ENCODE results near the gene SIRT6.
"Not testable (repeated sequence)": the region's sequence is repeated elsewhere in the genome, so short reads cannot be mapped to it uniquely, and the experiment has no call there.

The SIRT6 gene

DNA sequence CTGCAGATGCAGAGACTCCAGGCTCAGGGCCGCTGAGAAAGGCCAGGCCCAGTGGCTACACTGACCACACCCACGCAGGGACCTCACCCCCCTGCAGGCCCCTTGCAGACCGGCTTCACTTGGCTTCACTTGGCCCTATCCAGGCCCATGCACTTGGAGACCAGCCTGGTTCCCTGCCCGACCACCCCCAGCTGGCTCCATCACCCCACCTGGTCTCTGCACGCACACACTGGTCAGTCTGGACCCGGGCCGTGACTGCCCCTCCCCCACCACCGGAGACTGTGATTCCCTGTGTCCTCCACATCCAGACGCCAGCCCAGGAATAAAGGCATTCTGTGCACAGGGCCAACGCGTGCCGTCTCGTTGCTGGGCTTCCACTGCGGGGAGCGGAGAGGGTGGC is 42.1 kb upstream of the SIRT6 start:
- TF ChIP-seq CTCF (conservative IDR thresholded peaks at IDR 0.05; ENCODE audit: low read depth, low read length) = no peak
- H3K4me3 ChIP-seq (ENCODE audit: low read length) = no peak overlapping the region
- DNase-seq (ENCODE audit: low read depth) = no peak

DNA sequence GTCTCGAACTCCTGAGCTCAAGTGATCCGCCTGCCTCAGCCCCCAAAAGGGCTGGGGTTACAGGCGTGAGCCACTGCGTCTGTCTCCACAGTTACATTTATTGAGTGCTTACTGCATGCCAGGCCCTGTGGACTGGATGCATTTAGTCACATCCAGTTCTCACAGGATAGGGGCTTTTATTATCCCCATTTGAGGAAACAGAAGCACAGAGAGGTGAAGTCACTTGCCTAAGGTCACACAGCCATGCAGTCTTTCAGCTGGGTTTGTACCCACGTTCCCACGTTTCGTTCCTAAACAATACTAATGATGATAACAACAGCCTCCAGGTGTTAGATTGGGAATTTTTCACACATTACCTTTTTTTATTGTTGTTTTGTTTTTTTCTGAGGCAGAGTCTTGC is 37.8 kb upstream of the SIRT6 start:
- H3K4me3 ChIP-seq (ENCODE audit: low read length) = no peak overlapping the region

GRCh38 chr19:4218523-4218922 is 36.2 kb upstream of the SIRT6 start:
- not testable (repeated sequence) for DNase-seq (ENCODE audit: low read depth); H3K4me3 ChIP-seq (ENCODE audit: low read length)

More for the DNA sequence above, 37.8 kb upstream of the SIRT6 start:
- no peak for DNase-seq (ENCODE audit: low read depth)
- no peak for TF ChIP-seq CTCF (conservative IDR thresholded peaks at IDR 0.05; ENCODE audit: low read depth, low read length)

- no peak overlapping the region for H3K4me3 ChIP-seq (ENCODE audit: low read length)
- no peak for TF ChIP-seq CTCF (conservative IDR thresholded peaks at IDR 0.05; ENCODE audit: low read depth, low read length)
- DNase-seq (ENCODE audit: low read depth) = no peak
These were observed 35.3 kb upstream of the SIRT6 start for GRCh38 chr19:4217429-4218264.

- TF ChIP-seq CTCF (conservative IDR thresholded peaks at IDR 0.05; ENCODE audit: low read depth, low read length) = no peak
- no peak overlapping the region for H3K4me3 ChIP-seq (ENCODE audit: low read length)
- no peak for DNase-seq (ENCODE audit: low read depth)
These were observed 34.5 kb upstream of the SIRT6 start for GRCh38 chr19:4216846-4217245.

DNA sequence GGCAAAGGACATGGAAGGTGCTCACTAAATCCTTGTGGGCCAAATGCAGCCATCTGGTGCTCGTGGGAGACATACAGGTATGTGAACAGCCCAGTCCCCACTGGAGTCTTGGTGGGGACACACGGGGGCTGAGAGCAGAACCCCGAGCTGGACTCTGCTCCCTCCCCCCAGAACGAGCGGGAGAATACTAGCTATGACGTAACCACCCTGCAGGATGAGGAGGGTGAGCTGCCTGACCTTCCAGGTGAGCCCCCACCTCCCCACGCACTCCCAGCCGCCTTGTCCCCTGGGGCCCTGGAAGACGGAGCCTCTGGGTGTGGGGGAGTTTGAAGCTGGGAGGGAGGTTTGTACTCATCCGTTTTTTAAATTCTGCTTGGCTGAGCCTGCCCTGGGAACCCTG is 33.4 kb upstream of the SIRT6 start:
- TF ChIP-seq CTCF (conservative IDR thresholded peaks at IDR 0.05; ENCODE audit: low read depth, low read length) = no peak
- H3K4me3 ChIP-seq (ENCODE audit: low read length) = no peak overlapping the region
- DNase-seq (ENCODE audit: low read depth) = no peak

- TF ChIP-seq CTCF (conservative IDR thresholded peaks at IDR 0.05; ENCODE audit: low read depth, low read length) = no peak
- no peak overlapping the region for H3K4me3 ChIP-seq (ENCODE audit: low read length)
- DNase-seq (ENCODE audit: low read depth) = no peak
These were observed 30.8 kb upstream of the SIRT6 start for GRCh38 chr19:4213116-4213515.
